ENCODE results near the gene KCNJ15.

- no peak for TF ChIP-seq CTCF (IDR thresholded peaks at IDR 0.05)
- TF ChIP-seq POLR2A (IDR thresholded peaks at IDR 0.05): no peak
These were observed 97.4 kb downstream of the KCNJ15 start for GRCh38 chr21:38354231-38354630.

All from heart left ventricle (tissue), 13 donors.